Neutrophil (primary cell): ENCODE results near the gene WDR5.

Experiments used
- H3K27ac ChIP-seq: fragments of 200-600 bp; sonication (generic); 2 replicates; pipeline ENCODE4 v1.5.1; 2016; ENCODE audit warnings: mild to moderate bottlenecking, moderate library complexity
- H3K27me3 ChIP-seq: fragments of 200-600 bp; sonication (generic); 2 replicates; pipeline ENCODE4 v1.6.0; 2016; ENCODE audit warnings: mild to moderate bottlenecking
- H3K36me3 ChIP-seq: fragments of 200-600 bp; sonication (generic); 2 replicates; pipeline ENCODE4 v1.5.1; 2017
- H3K4me1 ChIP-seq, 2 experiments: fragments of 200-600 bp in 1 of 2; sonication (generic) in 1 of 2; 1 replicate in 1 of 2; 2 replicates in 1 of 2; pipeline versions ENCODE4 v1.5.1 to v1.6.1; 2013 to 2016; ENCODE audit warnings: low read depth in 1 of 2, low read length in 1 of 2, mild to moderate bottlenecking in 1 of 2, moderate library complexity in 1 of 2; ENCODE audit not compliant: control insufficient read depth in 1 of 2, insufficient read depth in 1 of 2
- H3K4me3 ChIP-seq, 2 experiments: fragments of 200-600 bp in 1 of 2; sonication (generic) in 1 of 2; 1 replicate in 1 of 2; 2 replicates in 1 of 2; pipeline ENCODE4 v1.5.1; 2013 to 2016; ENCODE audit warnings: low read depth in 1 of 2, low read length in 1 of 2, mild to moderate bottlenecking in 1 of 2, moderate library complexity in 1 of 2
- H3K9me3 ChIP-seq: fragments of 200-600 bp; sonication (generic); 2 replicates; pipeline ENCODE4 v1.5.1; 2016
- TF ChIP-seq, protein P1 (sequence below): fragments of 200-600 bp; sonication (generic); IDR thresholded peaks from 2 replicates; pipeline ENCODE4 v1.5.1; 2016; ENCODE audit warnings: antibody characterized with exemption

Gene WDR5

DNA sequence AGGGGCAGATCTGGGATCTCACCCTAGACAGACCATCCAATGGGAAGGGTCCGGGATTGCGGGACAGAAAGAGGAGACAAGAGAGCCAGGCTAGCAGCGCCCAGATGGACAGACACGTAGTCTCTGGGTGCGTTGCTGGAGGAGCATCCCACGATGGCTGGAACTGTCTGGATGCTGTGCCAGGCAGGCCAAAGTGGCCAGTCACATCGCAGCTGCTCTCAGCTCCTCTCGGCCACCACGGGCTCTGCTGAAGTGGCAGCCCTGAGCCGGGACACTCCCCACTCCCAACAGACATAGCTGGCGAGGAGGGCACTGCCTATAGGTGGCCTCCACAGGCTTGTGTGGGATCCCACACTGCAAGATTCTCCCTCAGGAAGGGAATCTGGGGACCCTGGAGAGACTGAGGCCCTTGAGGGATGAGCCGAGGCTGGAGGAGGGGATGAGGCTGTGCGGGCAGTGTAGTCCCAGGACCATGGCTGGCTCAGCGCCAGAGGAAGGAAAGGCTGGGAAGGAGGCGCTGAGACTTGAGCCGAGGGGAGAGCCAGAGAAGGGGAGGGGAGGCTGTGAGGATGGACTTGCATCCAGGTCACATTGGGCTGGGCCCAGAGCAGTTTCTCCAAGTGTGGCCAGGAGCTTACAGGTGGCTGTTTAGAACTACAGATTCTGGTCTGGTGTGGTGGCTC is 10.3 kb upstream of the WDR5 start:
- TF ChIP-seq, protein P1, sequence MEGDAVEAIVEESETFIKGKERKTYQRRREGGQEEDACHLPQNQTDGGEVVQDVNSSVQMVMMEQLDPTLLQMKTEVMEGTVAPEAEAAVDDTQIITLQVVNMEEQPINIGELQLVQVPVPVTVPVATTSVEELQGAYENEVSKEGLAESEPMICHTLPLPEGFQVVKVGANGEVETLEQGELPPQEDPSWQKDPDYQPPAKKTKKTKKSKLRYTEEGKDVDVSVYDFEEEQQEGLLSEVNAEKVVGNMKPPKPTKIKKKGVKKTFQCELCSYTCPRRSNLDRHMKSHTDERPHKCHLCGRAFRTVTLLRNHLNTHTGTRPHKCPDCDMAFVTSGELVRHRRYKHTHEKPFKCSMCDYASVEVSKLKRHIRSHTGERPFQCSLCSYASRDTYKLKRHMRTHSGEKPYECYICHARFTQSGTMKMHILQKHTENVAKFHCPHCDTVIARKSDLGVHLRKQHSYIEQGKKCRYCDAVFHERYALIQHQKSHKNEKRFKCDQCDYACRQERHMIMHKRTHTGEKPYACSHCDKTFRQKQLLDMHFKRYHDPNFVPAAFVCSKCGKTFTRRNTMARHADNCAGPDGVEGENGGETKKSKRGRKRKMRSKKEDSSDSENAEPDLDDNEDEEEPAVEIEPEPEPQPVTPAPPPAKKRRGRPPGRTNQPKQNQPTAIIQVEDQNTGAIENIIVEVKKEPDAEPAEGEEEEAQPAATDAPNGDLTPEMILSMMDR = no peak
- H3K4me1 ChIP-seq = peaks cover 11 to 12% of the 10 kb centered on the region in 2 experiments
- H3K36me3 ChIP-seq = no peaks in the 10 kb centered on the region
- H3K9me3 ChIP-seq = no peaks in the 10 kb centered on the region
- H3K4me3 ChIP-seq = no peak overlapping the region
- H3K27ac ChIP-seq = no peak overlapping the region
- H3K27me3 ChIP-seq = no peaks in the 10 kb centered on the region

DNA sequence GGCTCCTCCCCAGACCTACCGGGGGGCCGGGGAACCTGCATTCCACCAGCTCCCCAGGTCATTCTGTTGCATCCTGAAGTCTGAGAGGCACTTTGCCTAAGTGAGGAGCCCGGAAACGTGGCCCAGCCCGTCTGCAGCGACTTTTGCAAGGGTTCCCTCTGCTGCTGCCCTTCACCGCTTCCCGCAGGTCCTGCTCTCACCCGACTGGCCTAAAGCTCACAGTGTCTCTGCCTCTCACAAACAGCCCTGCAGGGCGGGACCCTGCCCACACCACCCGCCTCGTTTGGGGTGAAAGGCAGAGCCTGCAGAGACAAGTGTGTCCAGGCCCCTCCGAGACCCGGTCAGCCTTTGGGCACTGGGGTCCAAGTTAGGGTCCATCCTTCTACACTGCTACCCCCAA is 9.5 kb upstream of the WDR5 start:
- Histone ChIP-seq H3K4me1 (peaks cover 11 to 12% of the 10 kb centered on the region in 2 experiments), H3K27ac (no peak overlapping the region), H3K36me3 (no peaks in the 10 kb centered on the region), H3K27me3 (no peaks in the 10 kb centered on the region), H3K9me3 (no peaks in the 10 kb centered on the region), H3K4me3 (no peak overlapping the region)
- TF ChIP-seq, protein P1 = no peak

DNA sequence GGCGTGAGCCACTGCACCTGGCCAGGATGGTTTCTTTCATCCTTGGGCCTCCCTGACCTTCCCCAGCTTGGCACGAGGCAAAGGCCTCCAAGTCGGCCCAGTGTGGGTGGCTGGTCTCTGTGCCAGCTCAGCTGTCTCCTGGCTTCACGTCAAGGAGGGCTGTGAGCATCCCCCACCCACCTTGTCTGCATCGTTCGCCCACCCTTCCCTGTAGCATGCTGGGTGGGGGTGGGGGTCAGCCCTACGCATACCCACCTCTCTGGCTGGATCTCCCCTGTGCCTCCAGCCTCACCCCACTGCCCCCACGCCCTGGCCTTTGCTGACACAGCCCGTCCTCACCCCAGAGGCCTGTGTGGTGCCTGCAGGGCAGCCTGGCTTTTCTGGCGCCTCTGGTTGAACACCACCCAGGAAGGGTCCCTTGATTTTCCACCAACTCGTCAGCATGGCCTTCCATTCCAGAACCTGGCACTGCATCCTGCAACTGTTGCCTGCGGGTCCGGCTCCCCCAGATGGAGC is 8.8 kb upstream of the WDR5 start:
- Histone ChIP-seq H3K4me3 (no peak overlapping the region), H3K4me1 (peaks cover 11 to 12% of the 10 kb centered on the region in 2 experiments), H3K9me3 (no peaks in the 10 kb centered on the region), H3K27me3 (no peaks in the 10 kb centered on the region), H3K27ac (no peak overlapping the region), H3K36me3 (no peaks in the 10 kb centered on the region)
- TF ChIP-seq, protein P1 = no peak

DNA sequence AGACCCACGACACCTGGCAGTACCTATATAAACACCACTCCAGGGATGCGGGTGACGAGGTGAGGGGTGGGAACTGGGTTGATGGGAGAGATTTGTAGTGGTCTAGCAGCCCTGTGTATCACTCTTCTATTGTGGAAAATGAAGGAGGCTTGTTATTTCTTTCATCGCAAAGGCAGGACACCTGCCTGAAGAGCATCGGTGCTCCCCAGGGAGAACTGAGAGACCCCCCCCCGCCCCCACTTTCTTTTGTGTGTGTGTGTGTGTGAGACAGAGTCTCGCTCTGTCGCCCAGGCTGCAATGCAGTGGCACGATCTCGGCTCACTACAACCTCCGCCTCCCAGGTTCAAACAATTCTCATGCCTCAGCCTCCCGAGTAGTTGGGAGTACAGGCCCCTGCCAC is 8.3 kb upstream of the WDR5 start:
- peaks cover 10 to 11% of the 10 kb centered on the region in 2 experiments for H3K4me1 ChIP-seq
- no peaks in the 10 kb centered on the region for H3K9me3 ChIP-seq
- no peaks in the 10 kb centered on the region for H3K36me3 ChIP-seq
- H3K27ac ChIP-seq = no peak overlapping the region
- no peaks in the 10 kb centered on the region for H3K27me3 ChIP-seq
- TF ChIP-seq, protein P1 = no peak
- no peak overlapping the region for H3K4me3 ChIP-seq

DNA sequence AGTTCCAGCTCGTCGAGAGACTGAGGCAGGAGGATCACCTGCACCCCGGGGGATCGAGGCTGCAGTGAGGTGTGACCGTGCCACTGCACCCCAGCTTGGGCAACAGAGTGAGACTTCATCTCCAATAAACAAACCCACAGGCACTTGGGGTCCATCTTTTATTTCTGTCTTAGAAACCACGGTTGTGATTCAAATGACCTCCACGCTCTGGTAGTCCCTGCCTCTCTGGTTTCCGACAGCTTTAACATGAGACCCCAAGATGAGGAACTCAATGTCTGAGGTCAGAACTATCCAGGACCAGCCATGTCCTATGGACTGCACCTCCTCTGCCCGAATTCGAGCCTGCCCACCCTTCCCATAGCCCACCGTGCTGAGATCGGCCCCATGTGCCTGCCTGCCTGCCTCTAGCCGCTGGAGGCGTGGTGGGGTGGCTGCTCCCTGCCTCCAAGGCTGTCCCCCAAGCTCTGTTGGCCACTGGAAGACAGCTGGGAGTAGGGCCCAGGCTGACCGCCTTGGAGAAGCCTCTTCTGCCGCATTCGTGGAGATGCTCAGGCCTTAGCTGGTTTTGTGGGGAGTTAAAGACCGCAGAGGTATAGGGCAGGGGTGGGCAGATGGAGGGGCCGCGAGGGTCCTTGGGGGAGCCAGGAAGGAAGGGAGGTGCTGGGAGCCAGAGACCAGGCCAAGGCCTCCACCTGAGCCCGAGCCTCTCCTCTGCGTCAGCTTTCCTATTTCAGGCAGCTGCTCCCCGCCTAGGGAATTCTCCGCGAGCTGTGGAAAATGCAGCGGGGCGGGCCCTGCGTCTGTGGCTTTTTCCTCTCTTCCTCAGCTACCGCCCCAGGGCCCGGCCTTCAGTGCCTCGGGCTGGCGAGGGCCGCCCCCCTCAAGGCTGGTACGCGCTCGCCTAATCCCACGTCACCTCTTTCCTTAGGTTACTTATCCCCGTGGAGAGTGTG is 6.9 kb upstream of the WDR5 start:
- no peaks in the 10 kb centered on the region for H3K36me3 ChIP-seq
- TF ChIP-seq, protein P1 = no peak
- no peaks in the 10 kb centered on the region for H3K27me3 ChIP-seq
- no peaks in the 10 kb centered on the region for H3K4me1 ChIP-seq
- no peak overlapping the region for H3K4me3 ChIP-seq
- no peaks in the 10 kb centered on the region for H3K9me3 ChIP-seq
- H3K27ac ChIP-seq = no peak overlapping the region
